Uterus (tissue), 4 donors: ENCODE results near the gene SH3PXD2B. TPM values are rescaled to one million over a fixed set of nuclear protein-coding genes. Genes with fewer than 3 reads are reported as not detected.

ENCODE experiments used
- DNase-seq, 2 donors: peaks; one replicate each; pipeline ENCODE4 v3.0.0-alpha.2; 2019 to 2020
- H3K27ac ChIP-seq, 2 donors: fragments of 200-600 bp; sonication (generic); 1 replicate in 1 of 2; 2 replicates in 1 of 2; pipeline ENCODE4 v1.5.1; 2016 to 2018
- H3K27me3 ChIP-seq, 2 donors: fragments of 200-600 bp; sonication (generic); one replicate each; pipeline ENCODE4 v1.5.1; 2018 to 2019; ENCODE audit warnings: control low read depth in 1 of 2
- H3K36me3 ChIP-seq, 2 donors: fragments of 200-600 bp; sonication (generic); one replicate each; pipeline ENCODE4 v1.5.1; 2019; ENCODE audit warnings: control low read depth in 1 of 2
- H3K4me1 ChIP-seq, 2 donors: fragments of 200-600 bp; sonication (generic); one replicate each; pipeline ENCODE4 v1.5.1; 2018 to 2019; ENCODE audit warnings: control low read depth in 1 of 2
- H3K4me3 ChIP-seq, 2 donors: fragments of 200-600 bp; sonication (generic); 1 replicate in 1 of 2; 2 replicates in 1 of 2; pipeline ENCODE4 v1.5.1; 2018 to 2019; ENCODE audit warnings: mild to moderate bottlenecking in 1 of 2
- H3K9me3 ChIP-seq, 2 donors: fragments of 200-600 bp; sonication (generic); one replicate each; pipeline ENCODE4 v1.5.1; 2019; ENCODE audit warnings: control low read depth in 1 of 2
- POLR2A ChIP-seq, 2 donors: fragments of 450-650 bp; IDR thresholded peaks; one replicate each; pipeline ENCODE4 v1.6.1; 2016; ENCODE audit warnings: antibody characterized with exemption in 2 of 2, mild to moderate bottlenecking in 1 of 2, moderate library complexity in 1 of 2
- intact Hi-C: fragments of 100-400 bp; cut with DNase I; formaldehyde crosslinking; loops from one replicate; pipeline ENCODE4 v1.15.1; 2023; ENCODE audit warnings: low total_unique reads
- total RNA-seq, 4 donors: library from RNA; depleted of rRNA in 3 of 4; stranded (reverse); fragments of >200 nt in 3 of 4; gene quantifications; one replicate each; pipeline versions ENCODE4 v1.1.0 to v1.2.4, GENCODE V29; 2014 to 2023
- TF ChIP-seq, protein P1 (sequence below), 4 experiments: fragments of 200-600 bp in 2 of 4; fragments of 450-650 bp in 2 of 4; sonication (generic) in 2 of 4; IDR thresholded peaks; one replicate each; pipeline ENCODE4 v1.5.1; 2016 to 2019; ENCODE audit warnings: antibody characterized with exemption in 4 of 4, mild to moderate bottlenecking in 2 of 4, moderate library complexity in 1 of 4
- donor health status: DM: yes; HTN: yes; CAD: no.

Gene SH3PXD2B
- total RNA-seq, 4 donors from 2014 or later = 26.1 to 82.6 (median 31.0) TPM

DNA sequence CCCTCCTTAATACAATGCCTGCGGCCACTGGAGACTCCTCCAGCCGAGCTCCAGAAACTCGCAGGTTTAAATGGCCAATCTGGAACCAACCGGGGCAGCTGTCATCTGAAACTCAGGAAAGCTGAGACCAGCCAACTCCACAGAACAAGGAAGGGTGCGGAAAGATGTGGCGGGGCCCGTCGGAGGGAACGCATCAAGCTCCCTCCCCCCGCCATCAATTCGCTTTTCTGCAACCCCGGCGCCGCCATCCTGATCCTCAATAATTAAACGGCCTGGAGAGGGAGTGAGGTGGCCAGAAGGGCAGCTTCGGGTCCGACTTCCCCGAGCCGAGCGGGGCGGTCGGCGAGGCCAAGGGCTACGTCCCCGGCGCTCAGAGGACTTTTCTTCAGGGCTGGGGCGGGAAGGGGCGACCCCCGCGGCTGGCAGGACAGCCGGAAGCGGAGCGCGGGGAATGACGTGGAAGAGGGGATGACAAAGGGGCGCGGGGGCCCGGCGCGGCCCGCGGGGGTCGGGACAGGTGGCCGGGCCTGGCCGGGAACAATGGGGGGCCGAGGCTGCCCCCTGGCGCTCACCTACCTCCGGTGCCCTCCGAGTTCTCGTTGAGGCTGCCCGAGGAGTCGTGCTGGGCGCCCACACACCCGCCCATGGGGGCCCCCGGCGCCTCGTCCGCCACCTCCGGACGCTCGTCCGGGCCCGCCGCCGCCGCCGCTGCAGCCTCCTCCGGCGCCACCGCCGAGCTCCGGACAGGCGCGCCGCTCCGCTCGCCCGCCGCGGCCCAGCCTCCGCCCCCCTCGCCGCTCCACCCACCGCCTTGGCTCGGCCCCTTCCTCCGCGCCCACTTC lies 171.1 kb downstream of the SH3PXD2B start, which contains the start of gene UBTD2:
TSS of gene UBTD2 (minus strand) at position 745 of the 842 bp plus-strand sequence. CDS start at position 646, 99 bp downstream.
- DNase-seq = peak; percentile 80 to 85
- Histone ChIP-seq H3K4me1 (peaks cover 10 to 12% of the 10 kb centered on the region in 2 donors), H3K9me3 (no peaks in the 10 kb centered on the region), H3K27me3 (no peaks in the 10 kb centered on the region), H3K4me3 (peak within 1 kb of the TSS; percentile 70 to 81), H3K27ac (peak within 1 kb of the TSS; percentile 96 to 98), H3K36me3 (no peaks in the 10 kb centered on the region)
- intact Hi-C loops = no loop called here
- TF ChIP-seq, protein P1, sequence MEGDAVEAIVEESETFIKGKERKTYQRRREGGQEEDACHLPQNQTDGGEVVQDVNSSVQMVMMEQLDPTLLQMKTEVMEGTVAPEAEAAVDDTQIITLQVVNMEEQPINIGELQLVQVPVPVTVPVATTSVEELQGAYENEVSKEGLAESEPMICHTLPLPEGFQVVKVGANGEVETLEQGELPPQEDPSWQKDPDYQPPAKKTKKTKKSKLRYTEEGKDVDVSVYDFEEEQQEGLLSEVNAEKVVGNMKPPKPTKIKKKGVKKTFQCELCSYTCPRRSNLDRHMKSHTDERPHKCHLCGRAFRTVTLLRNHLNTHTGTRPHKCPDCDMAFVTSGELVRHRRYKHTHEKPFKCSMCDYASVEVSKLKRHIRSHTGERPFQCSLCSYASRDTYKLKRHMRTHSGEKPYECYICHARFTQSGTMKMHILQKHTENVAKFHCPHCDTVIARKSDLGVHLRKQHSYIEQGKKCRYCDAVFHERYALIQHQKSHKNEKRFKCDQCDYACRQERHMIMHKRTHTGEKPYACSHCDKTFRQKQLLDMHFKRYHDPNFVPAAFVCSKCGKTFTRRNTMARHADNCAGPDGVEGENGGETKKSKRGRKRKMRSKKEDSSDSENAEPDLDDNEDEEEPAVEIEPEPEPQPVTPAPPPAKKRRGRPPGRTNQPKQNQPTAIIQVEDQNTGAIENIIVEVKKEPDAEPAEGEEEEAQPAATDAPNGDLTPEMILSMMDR (IDR thresholded peaks at IDR 0.05) = peak in 3 of 4 experiments; percentile 47 to 65 (median 53)
- no peak for TF ChIP-seq POLR2A (IDR thresholded peaks at IDR 0.05)

DNA sequence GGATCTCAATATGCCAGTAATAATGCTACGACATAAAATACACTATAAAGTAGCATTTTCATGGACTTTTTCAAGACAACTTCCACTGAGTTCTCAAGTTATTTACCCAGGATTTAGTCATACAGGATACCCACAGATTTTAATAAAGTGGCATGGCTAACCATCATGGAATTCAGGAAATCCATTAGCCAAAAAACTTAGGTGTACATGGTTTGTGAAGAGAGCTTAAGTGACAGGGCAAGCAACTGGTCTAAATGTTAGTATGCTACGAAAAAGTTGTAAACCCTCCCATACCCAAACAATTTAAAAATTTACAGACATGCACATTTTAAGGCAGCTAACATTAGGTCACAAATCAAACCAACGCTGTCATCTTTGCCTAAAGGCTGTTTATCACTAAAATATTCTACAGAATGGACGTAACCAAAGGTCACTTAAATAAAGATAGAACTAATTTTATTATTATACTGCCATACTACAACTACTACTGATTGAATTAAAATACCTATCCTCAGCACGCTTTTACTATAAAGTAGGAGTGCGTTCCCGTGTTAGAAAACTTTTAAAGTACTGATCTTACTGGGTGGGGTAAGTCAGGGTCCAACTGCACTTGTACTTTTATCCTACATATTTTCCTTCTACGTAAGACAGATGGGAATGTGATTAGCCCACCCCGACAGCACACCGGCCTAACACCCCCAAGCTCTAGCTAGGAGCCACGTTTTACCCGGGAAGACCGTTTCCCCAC lies 171.9 kb downstream of the SH3PXD2B start:
- intact Hi-C loops = no loop called here
- TF ChIP-seq POLR2A (IDR thresholded peaks at IDR 0.05) = no peak
- TF ChIP-seq, protein P1 (IDR thresholded peaks at IDR 0.05) = no peak
- no peaks in the 10 kb centered on the region for H3K27me3 ChIP-seq

DNA sequence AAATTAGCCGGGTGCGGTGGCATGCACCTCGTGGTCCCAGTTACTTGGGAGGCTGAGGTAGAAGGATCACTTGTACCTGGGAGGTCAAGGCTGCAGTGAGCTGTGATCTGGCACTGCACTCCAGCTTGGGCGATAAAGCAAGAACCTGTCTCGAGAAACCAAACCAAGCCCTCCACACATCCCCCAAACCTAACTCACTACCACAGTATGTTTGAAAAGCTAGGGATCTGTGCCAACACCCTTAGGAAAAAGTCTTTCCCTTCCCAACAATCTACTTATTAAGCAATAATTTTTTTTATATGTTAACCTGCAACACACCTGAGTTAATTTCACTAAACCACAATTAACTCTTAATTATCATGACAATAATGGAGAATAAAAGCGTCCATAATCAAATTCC lies 173.0 kb downstream of the SH3PXD2B start:
- H3K27me3 ChIP-seq = no peaks in the 10 kb centered on the region
- H3K4me1 ChIP-seq = peaks cover 10 to 12% of the 10 kb centered on the region in 2 donors
- TF ChIP-seq POLR2A (IDR thresholded peaks at IDR 0.05) = no peak
- TF ChIP-seq, protein P1 (IDR thresholded peaks at IDR 0.05) = no peak
- no peaks in the 10 kb centered on the region for H3K36me3 ChIP-seq
- H3K27ac ChIP-seq = peak overlapping the region in 1 of 2 donors; percentile 96
- intact Hi-C loops = no loop called here
- H3K4me3 ChIP-seq = no peak overlapping the region
- DNase-seq = no peak
- H3K9me3 ChIP-seq = no peaks in the 10 kb centered on the region

More for the DNA sequence above, 171.9 kb downstream of the SH3PXD2B start:
- Histone ChIP-seq H3K36me3 (no peaks in the 10 kb centered on the region), H3K4me3 (peak overlapping the region; percentile 70 to 81), H3K9me3 (no peaks in the 10 kb centered on the region), H3K27ac (peak overlapping the region; percentile 96 to 98), H3K4me1 (peaks cover 10 to 12% of the 10 kb centered on the region in 2 donors)
- DNase-seq = no peak

DNA sequence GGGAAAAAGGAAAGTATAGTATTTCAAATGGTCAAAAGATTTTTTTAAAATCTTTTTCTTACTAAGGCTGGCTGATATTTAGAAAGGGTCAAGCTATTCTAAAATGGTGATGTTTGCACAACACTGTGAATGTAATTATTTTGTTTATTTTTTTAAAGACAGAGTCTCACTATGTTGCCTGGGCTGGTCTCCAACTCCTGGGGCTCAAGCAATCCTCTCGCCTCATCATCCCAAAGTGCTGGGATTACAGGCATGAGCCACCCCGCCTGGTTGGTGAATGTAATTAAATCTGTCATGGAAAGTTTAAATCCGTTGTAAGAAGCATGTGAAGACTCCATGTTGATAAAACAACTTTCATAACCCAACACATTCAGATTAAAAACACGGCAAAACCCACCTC lies 173.4 kb downstream of the SH3PXD2B start:
- TF ChIP-seq, protein P1 (IDR thresholded peaks at IDR 0.05) = no peak
- no peak for TF ChIP-seq POLR2A (IDR thresholded peaks at IDR 0.05)
- Histone ChIP-seq H3K27ac (no peak overlapping the region), H3K4me3 (no peak overlapping the region), H3K36me3 (no peaks in the 10 kb centered on the region), H3K27me3 (no peaks in the 10 kb centered on the region), H3K4me1 (peaks cover 10 to 12% of the 10 kb centered on the region in 2 donors), H3K9me3 (no peaks in the 10 kb centered on the region)
- intact Hi-C loops = no loop called here
- DNase-seq = no peak
